HepG2 (cell line): ENCODE data around the gene MAP2K5. TPM values are rescaled to one million over a fixed set of nuclear protein-coding genes. Genes with fewer than 3 reads are reported as not detected.

Experiments
- ATF7 ChIP-seq, 2 experiments: fragments of 450-650 bp in 1 of 2; sonication (generic) in 1 of 2; formaldehyde crosslinking in 1 of 2; IDR thresholded peaks; 2 replicates each; pipeline versions ENCODE4 v1.4.0 to v1.6.1; 2016 to 2020; ENCODE audit warnings: antibody characterized with exemption in 1 of 2, mild to moderate bottlenecking in 1 of 2, missing genetic modification reagents in 1 of 2
- BCL6 ChIP-seq: IDR thresholded peaks from 2 replicates; pipeline ENCODE4 v1.6.1; 2016; ENCODE audit warnings: missing genetic modification reagents, missing compliant biosample characterization
- CAMTA2 ChIP-seq: sonication (generic); formaldehyde crosslinking; IDR thresholded peaks from 2 replicates; pipeline ENCODE4 v1.4.0; 2020; ENCODE audit warnings: mild to moderate bottlenecking, missing genetic modification reagents, borderline replicate concordance
- DDIT3 ChIP-seq: sonication (generic); formaldehyde crosslinking; IDR thresholded peaks from 2 replicates; pipeline ENCODE4 v1.4.0; 2020; ENCODE audit warnings: mild to moderate bottlenecking, missing genetic modification reagents
- HDAC2 ChIP-seq: sonication (generic); formaldehyde crosslinking; IDR thresholded peaks from 2 replicates; pipeline ENCODE4 v1.4.0; 2020; ENCODE audit warnings: missing genetic modification reagents
- HNF4G ChIP-seq, 2 experiments: sonication (generic) in 1 of 2; formaldehyde crosslinking in 1 of 2; IDR thresholded peaks; 2 replicates each; pipeline versions ENCODE4 v1.4.0 to v1.6.1; 2011 to 2020; ENCODE audit warnings: borderline replicate concordance in 2 of 2, low read depth in 2 of 2, mild to moderate bottlenecking in 2 of 2, low read length in 1 of 2, missing genetic modification reagents in 1 of 2, moderate library complexity in 1 of 2
- MAFK ChIP-seq, 2 experiments: IDR thresholded peaks in 1 of 2; conservative IDR thresholded peaks in 1 of 2; 2 replicates each; pipeline ENCODE4 v1.6.1; 2011; ENCODE audit warnings: improper control_type of control experiment in 2 of 2, low read length in 2 of 2
- MIER3 ChIP-seq: IDR thresholded peaks from 2 replicates; pipeline ENCODE4 v1.6.1; 2016; ENCODE audit warnings: missing compliant biosample characterization, borderline replicate concordance
- MLLT10 ChIP-seq: sonication (generic); formaldehyde crosslinking; IDR thresholded peaks from 2 replicates; pipeline ENCODE4 v1.4.0; 2020; ENCODE audit warnings: missing genetic modification reagents
- MTF2 ChIP-seq: sonication (generic); formaldehyde crosslinking; IDR thresholded peaks from 2 replicates; pipeline ENCODE4 v1.5.0; 2020; ENCODE audit warnings: missing genetic modification reagents, borderline replicate concordance
- NKX3-1 ChIP-seq: sonication (generic); formaldehyde crosslinking; IDR thresholded peaks from 2 replicates; pipeline ENCODE4 v1.5.0; 2020; ENCODE audit warnings: missing genetic modification reagents
- PATZ1 ChIP-seq: sonication (generic); formaldehyde crosslinking; IDR thresholded peaks from 2 replicates; pipeline ENCODE4 v1.4.0; 2020; ENCODE audit warnings: missing genetic modification reagents
- RBM22 ChIP-seq: fragments of 200-400 bp; formaldehyde crosslinking; optimal IDR thresholded peaks from 2 replicates; pipeline ENCODE3; 2017; ENCODE audit warnings: mild to moderate bottlenecking, low read length, moderate library complexity
- TRIM22 ChIP-seq: fragments of 450-650 bp; IDR thresholded peaks from 2 replicates; pipeline ENCODE4 v1.6.1; 2017
- XBP1 ChIP-seq: sonication (generic); formaldehyde crosslinking; IDR thresholded peaks from 2 replicates; pipeline ENCODE4 v1.5.0; 2020; ENCODE audit warnings: missing genetic modification reagents
- ZBTB7A ChIP-seq: sonication (generic); formaldehyde crosslinking; IDR thresholded peaks from 2 replicates; pipeline ENCODE4 v1.8.0; 2022; ENCODE audit warnings: mild to moderate bottlenecking, missing genetic modification reagents
- ZNF468 ChIP-seq: sonication (generic); formaldehyde crosslinking; IDR thresholded peaks from 2 replicates; pipeline ENCODE4 v1.8.0; 2022; ENCODE audit warnings: mild to moderate bottlenecking, moderate library complexity, missing genetic modification reagents
- ZNF670 ChIP-seq: sonication (generic); formaldehyde crosslinking; IDR thresholded peaks from 2 replicates; pipeline ENCODE4 v1.8.0; 2022; ENCODE audit warnings: mild to moderate bottlenecking, missing genetic modification reagents, borderline replicate concordance
- polyA plus RNA-seq, 8 experiments: library from polyadenylated mRNA; depleted of rRNA in 3 of 8; stranded (reverse) in 7 of 8; unstranded in 1 of 8; fragments of >200 nt; fragmentation: Illumina TruSeq in 4 of 8; extraction: Trizol in 4 of 8; gene quantifications; 2 replicates each; pipeline versions ENCODE4 v1.2.1 to v1.2.3, GENCODE V29; 2011 to 2016; ENCODE audit warnings: low read depth in 4 of 8, missing spikeins in 1 of 8, mixed read lengths in 1 of 8; ENCODE audit not compliant: insufficient read depth in 1 of 8
- total RNA-seq, 5 experiments: library from RNA; depleted of rRNA; stranded (reverse); fragments of >200 nt; fragmentation: Illumina TruSeq; extraction: Trizol; gene quantifications; 2 replicates each; pipeline ENCODE4 v1.2.3, GENCODE V29; 2016; ENCODE audit warnings: low read depth in 1 of 5
- TF ChIP-seq, protein P1 (sequence below): sonication (generic); formaldehyde crosslinking; IDR thresholded peaks from 2 replicates; pipeline ENCODE4 v1.8.1; 2023; ENCODE audit warnings: mild to moderate bottlenecking, missing genetic modification reagents, borderline replicate concordance
- TF ChIP-seq, protein P2 (sequence below): sonication (generic); formaldehyde crosslinking; IDR thresholded peaks from 2 replicates; pipeline ENCODE4 v1.4.0; 2020; ENCODE audit warnings: mild to moderate bottlenecking, missing genetic modification reagents
- TF ChIP-seq, protein P3 (sequence below): sonication (generic); formaldehyde crosslinking; IDR thresholded peaks from 2 replicates; pipeline ENCODE4 v1.5.1; 2020; ENCODE audit warnings: mild to moderate bottlenecking, moderate library complexity, missing genetic modification reagents
- TF ChIP-seq, protein P4 (sequence below): sonication (generic); formaldehyde crosslinking; IDR thresholded peaks from 2 replicates; pipeline ENCODE4 v1.8.0; 2023; ENCODE audit warnings: mild to moderate bottlenecking, missing genetic modification reagents

The MAP2K5 gene
- total and polyA plus RNA-seq, 2 of the 13 experiments (the other 11 are each of a cell fraction or from before 2014, with no cell fraction given): 4.0 to 4.3 TPM

- TF ChIP-seq ZNF670 (CRISPR knock-in tag) (no peak), NKX3-1 (CRISPR knock-in tag) (no peak), TRIM22 (no peak), HNF4G (IDR thresholded peaks at IDR 0.05; ENCODE audit: borderline replicate concordance, low read depth, low read length) (no peak), HNF4G (CRISPR knock-in tag; IDR thresholded peaks at IDR 0.05; ENCODE audit: borderline replicate concordance, low read depth) (no peak), XBP1 (CRISPR knock-in tag) (no peak), MAFK (conservative IDR thresholded peaks at IDR 0.05 in 1 of 2, IDR thresholded peaks at IDR 0.05 in 1 of 2; ENCODE audit: low read length in 2 of 2) (no peak), ATF7 (IDR thresholded peaks at IDR 0.05) (no peak), ATF7 (CRISPR knock-in tag; IDR thresholded peaks at IDR 0.05) (no peak), DDIT3 (CRISPR knock-in tag) (no peak), ZNF468 (CRISPR knock-in tag) (no peak), HDAC2 (CRISPR knock-in tag) (no peak), RBM22 (no peak), PATZ1 (CRISPR knock-in tag) (peak; percentile 93), MTF2 (peak; percentile 67; the same call in 1 of the 2 replicates), CAMTA2 (CRISPR knock-in tag) (no peak), ZBTB7A (CRISPR knock-in tag) (no peak), MLLT10 (no peak), MIER3 (CRISPR knock-in tag) (no peak), BCL6 (CRISPR knock-in tag) (peak; percentile 14; the same call in 1 of the 2 replicates)
- TF ChIP-seq, protein P1, sequence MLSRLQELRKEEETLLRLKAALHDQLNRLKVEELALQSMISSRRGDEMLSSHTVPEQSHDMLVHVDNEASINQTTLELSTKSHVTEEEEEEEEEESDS: no peak
- TF ChIP-seq, protein P2, sequence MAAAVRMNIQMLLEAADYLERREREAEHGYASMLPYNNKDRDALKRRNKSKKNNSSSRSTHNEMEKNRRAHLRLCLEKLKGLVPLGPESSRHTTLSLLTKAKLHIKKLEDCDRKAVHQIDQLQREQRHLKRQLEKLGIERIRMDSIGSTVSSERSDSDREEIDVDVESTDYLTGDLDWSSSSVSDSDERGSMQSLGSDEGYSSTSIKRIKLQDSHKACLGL (CRISPR knock-in tag): 0 out of 2 replicates have a peak, but pooled peaks have one; percentile 22
- TF ChIP-seq, protein P3, sequence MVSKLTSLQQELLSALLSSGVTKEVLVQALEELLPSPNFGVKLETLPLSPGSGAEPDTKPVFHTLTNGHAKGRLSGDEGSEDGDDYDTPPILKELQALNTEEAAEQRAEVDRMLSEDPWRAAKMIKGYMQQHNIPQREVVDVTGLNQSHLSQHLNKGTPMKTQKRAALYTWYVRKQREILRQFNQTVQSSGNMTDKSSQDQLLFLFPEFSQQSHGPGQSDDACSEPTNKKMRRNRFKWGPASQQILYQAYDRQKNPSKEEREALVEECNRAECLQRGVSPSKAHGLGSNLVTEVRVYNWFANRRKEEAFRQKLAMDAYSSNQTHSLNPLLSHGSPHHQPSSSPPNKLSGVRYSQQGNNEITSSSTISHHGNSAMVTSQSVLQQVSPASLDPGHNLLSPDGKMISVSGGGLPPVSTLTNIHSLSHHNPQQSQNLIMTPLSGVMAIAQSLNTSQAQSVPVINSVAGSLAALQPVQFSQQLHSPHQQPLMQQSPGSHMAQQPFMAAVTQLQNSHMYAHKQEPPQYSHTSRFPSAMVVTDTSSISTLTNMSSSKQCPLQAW (CRISPR knock-in tag): peak; percentile 54; the same call in 1 of the 2 replicates
- TF ChIP-seq, protein P4, sequence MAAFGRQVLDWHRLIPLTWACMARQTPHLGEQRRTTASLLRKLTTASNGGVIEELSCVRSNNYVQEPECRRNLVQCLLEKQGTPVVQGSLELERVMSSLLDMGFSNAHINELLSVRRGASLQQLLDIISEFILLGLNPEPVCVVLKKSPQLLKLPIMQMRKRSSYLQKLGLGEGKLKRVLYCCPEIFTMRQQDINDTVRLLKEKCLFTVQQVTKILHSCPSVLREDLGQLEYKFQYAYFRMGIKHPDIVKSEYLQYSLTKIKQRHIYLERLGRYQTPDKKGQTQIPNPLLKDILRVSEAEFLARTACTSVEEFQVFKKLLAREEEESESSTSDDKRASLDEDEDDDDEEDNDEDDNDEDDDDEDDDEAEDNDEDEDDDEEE (CRISPR knock-in tag): no peak
Measured at GRCh38 chr15:67833710-67834511, 291.4 kb downstream of the MAP2K5 start (continued).
